ENCODE measurements around the gene FGD6.
"Not testable (repeated sequence)": the region's sequence is repeated elsewhere in the genome, so short reads cannot be mapped to it uniquely, and the experiment has no call there.

Gene FGD6

GRCh38 chr12:95198914-95199313 is 18.4 kb downstream of the FGD6 start:
- no peaks in the 10 kb centered on the region for H3K27me3 ChIP-seq (ENCODE audit: control insufficient read depth in 2 of 2, insufficient read depth in 2 of 2, low read length in 2 of 2)
- no peak overlapping the region for H3K4me3 ChIP-seq (ENCODE audit: low read length in 2 of 2)
- no peak overlapping the region for H3K27ac ChIP-seq (ENCODE audit: low read depth in 2 of 2, low read length in 2 of 2)
- H3K36me3 ChIP-seq (ENCODE audit: control insufficient read depth in 2 of 2, insufficient read depth in 2 of 2, low read length in 2 of 2) = no peaks in the 10 kb centered on the region
- H3K4me1 ChIP-seq (ENCODE audit: control insufficient read depth in 2 of 2, insufficient read depth in 2 of 2, low read length in 2 of 2) = peaks cover 6 to 16% of the 10 kb centered on the region in 2 donors
- H3K9ac ChIP-seq (ENCODE audit: low read depth in 1 of 2, low read length in 2 of 2) = no peak overlapping the region
- H3K9me3 ChIP-seq (ENCODE audit: control insufficient read depth in 2 of 2, low read length in 2 of 2) = no peaks in the 10 kb centered on the region

DNA sequence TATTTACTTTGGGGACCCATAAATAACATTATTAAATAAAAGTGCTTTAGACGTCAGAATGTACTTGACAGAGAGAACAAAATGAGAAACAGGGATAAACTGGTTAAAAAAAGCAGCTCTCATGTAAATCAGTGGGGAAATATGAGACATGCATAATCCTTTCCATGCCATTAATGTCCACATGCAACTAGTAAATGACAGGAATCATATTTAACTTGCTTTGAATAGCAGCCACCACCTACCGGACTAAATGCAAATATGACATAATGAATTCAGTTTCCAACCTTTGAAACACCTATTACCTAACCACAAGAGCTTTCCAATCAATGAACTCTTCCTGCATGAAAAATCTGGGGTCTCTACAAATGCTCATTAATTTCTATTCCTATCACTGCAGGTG is 19.6 kb downstream of the FGD6 start:
- H3K36me3 ChIP-seq (ENCODE audit: control insufficient read depth in 2 of 2, insufficient read depth in 2 of 2, low read length in 2 of 2) = no peaks in the 10 kb centered on the region
- H3K4me3 ChIP-seq (ENCODE audit: low read length in 2 of 2) = no peak overlapping the region
- H3K27ac ChIP-seq (ENCODE audit: low read depth in 2 of 2, low read length in 2 of 2) = no peak overlapping the region
- no peak overlapping the region for H3K9ac ChIP-seq (ENCODE audit: low read depth in 1 of 2, low read length in 2 of 2)
- no peaks in the 10 kb centered on the region for H3K27me3 ChIP-seq (ENCODE audit: control insufficient read depth in 2 of 2, insufficient read depth in 2 of 2, low read length in 2 of 2)
- H3K4me1 ChIP-seq (ENCODE audit: control insufficient read depth in 2 of 2, insufficient read depth in 2 of 2, low read length in 2 of 2) = peaks cover 5 to 14% of the 10 kb centered on the region in 2 donors
- no peaks in the 10 kb centered on the region for H3K9me3 ChIP-seq (ENCODE audit: control insufficient read depth in 2 of 2, low read length in 2 of 2)

DNA sequence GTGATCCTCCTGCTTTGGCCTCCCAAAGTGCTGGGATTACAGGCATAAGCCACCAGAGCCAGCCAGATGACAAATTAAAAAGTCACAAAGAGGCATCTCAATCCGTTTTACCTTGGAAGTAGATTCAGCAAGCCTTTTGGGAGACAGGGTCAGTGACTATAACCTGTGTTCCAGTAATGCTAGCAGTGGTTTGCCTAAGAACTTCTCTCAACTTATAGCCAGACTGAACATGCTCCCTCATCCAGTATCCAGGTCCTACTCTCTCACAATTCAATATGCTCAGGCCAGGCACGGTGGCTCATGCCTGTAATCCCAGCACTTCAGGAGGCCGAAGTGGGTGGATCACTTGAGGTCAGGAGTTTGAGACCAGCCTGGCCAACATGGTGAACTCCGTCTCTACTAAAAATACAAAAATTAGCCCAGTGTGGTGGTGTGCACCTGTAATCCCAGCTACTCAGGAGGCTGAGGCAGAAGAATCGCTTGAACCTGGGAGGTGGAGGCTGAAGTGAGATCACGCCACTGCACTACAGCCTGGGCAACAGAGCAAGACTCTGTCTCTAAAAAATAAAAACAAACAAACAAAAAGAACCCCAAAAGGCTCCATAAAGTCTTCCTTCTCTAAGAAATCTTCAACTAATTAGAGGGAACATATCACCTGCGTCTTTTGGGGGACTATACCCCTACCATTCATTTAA is 20.2 kb downstream of the FGD6 start:
- not testable (repeated sequence) for H3K9me3 ChIP-seq (ENCODE audit: control insufficient read depth in 2 of 2, low read length in 2 of 2); H3K4me3 ChIP-seq (ENCODE audit: low read length in 2 of 2); H3K36me3 ChIP-seq (ENCODE audit: control insufficient read depth in 2 of 2, insufficient read depth in 2 of 2, low read length in 2 of 2); H3K27me3 ChIP-seq (ENCODE audit: control insufficient read depth in 2 of 2, insufficient read depth in 2 of 2, low read length in 2 of 2); H3K9ac ChIP-seq (ENCODE audit: low read depth in 1 of 2, low read length in 2 of 2); H3K27ac ChIP-seq (ENCODE audit: low read depth in 2 of 2, low read length in 2 of 2)
- peaks cover 5 to 20% of the 10 kb centered on the region in 2 donors for H3K4me1 ChIP-seq (ENCODE audit: control insufficient read depth in 2 of 2, insufficient read depth in 2 of 2, low read length in 2 of 2)

DNA sequence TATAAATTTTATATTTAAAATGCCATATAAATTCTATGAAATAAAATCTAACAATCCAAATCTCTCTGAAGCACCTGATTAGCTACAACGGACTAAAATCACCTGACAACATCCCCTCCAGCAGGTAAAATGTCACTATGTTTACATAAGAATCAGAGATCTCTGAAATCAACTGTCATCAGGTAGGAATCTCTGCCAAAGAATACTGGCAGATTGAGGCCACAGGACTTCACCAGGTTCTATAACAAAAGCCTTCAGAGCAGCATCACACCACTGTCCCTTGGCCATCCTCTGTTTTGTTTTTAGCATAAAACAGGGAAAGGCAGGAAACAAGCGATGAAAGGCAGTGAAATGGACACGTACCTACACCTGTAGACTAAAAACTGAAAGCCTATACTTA is 22.1 kb downstream of the FGD6 start:
- H3K9ac ChIP-seq (ENCODE audit: low read depth in 1 of 2, low read length in 2 of 2) = no peak overlapping the region
- no peaks in the 10 kb centered on the region for H3K27me3 ChIP-seq (ENCODE audit: control insufficient read depth in 2 of 2, insufficient read depth in 2 of 2, low read length in 2 of 2)
- H3K4me1 ChIP-seq (ENCODE audit: control insufficient read depth in 2 of 2, insufficient read depth in 2 of 2, low read length in 2 of 2) = peaks cover 0 to 12% of the 10 kb centered on the region in 2 donors
- no peak overlapping the region for H3K4me3 ChIP-seq (ENCODE audit: low read length in 2 of 2)
- no peaks in the 10 kb centered on the region for H3K36me3 ChIP-seq (ENCODE audit: control insufficient read depth in 2 of 2, insufficient read depth in 2 of 2, low read length in 2 of 2)
- H3K9me3 ChIP-seq (ENCODE audit: control insufficient read depth in 2 of 2, low read length in 2 of 2) = no peaks in the 10 kb centered on the region
- no peak overlapping the region for H3K27ac ChIP-seq (ENCODE audit: low read depth in 2 of 2, low read length in 2 of 2)

DNA sequence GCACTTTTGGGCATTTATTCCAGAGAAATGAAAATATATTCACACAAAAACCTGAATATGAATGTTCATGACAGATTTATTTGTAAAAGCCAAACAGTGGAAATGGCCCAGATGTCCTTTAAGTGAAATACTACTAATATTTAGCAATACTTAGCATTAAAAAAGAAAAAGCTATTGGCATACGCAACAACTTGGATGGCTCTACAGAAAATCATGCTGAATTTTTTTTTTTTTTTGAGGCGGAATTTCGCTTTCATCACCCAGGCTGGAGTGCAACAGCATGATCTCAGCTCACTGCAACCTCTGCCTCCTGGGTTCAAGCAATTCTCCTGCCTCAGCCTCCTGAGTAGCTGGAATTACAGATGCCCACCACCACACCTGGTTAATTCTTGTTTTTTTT is 24.1 kb downstream of the FGD6 start:
- no peak overlapping the region for H3K27ac ChIP-seq (ENCODE audit: low read depth in 2 of 2, low read length in 2 of 2)
- no peaks in the 10 kb centered on the region for H3K36me3 ChIP-seq (ENCODE audit: control insufficient read depth in 2 of 2, insufficient read depth in 2 of 2, low read length in 2 of 2)
- H3K9me3 ChIP-seq (ENCODE audit: control insufficient read depth in 2 of 2, low read length in 2 of 2) = no peaks in the 10 kb centered on the region
- no peaks in the 10 kb centered on the region for H3K27me3 ChIP-seq (ENCODE audit: control insufficient read depth in 2 of 2, insufficient read depth in 2 of 2, low read length in 2 of 2)
- H3K9ac ChIP-seq (ENCODE audit: low read depth in 1 of 2, low read length in 2 of 2) = no peak overlapping the region
- peaks cover 0 to 11% of the 10 kb centered on the region in 2 donors for H3K4me1 ChIP-seq (ENCODE audit: control insufficient read depth in 2 of 2, insufficient read depth in 2 of 2, low read length in 2 of 2)
- no peak overlapping the region for H3K4me3 ChIP-seq (ENCODE audit: low read length in 2 of 2)

DNA sequence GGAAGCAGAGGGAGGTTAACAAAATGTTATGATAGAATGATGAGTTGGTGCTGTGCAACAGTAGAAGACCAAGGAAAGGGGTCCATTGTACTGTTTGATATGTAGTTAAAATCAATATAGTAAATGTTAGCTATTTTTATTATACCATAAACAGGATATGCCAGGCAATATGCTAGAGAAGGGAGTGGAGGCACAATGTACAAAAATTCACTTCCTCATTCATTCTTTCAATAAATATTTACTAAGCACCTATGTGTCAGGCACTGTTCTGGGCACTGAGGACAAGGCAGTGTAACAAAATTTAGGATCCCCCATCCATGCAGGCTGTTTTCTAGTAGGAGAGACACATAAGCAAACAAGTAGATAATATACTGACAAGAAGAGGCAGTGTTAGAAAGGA is 25.0 kb downstream of the FGD6 start:
- no peak overlapping the region for H3K27ac ChIP-seq (ENCODE audit: low read depth in 2 of 2, low read length in 2 of 2)
- no peak overlapping the region for H3K4me3 ChIP-seq (ENCODE audit: low read length in 2 of 2)
- H3K36me3 ChIP-seq (ENCODE audit: control insufficient read depth in 2 of 2, insufficient read depth in 2 of 2, low read length in 2 of 2) = no peaks in the 10 kb centered on the region
- no peaks in the 10 kb centered on the region for H3K9me3 ChIP-seq (ENCODE audit: control insufficient read depth in 2 of 2, low read length in 2 of 2)
- no peak overlapping the region for H3K9ac ChIP-seq (ENCODE audit: low read depth in 1 of 2, low read length in 2 of 2)
- peaks cover 0 to 11% of the 10 kb centered on the region in 2 donors for H3K4me1 ChIP-seq (ENCODE audit: control insufficient read depth in 2 of 2, insufficient read depth in 2 of 2, low read length in 2 of 2)
- no peaks in the 10 kb centered on the region for H3K27me3 ChIP-seq (ENCODE audit: control insufficient read depth in 2 of 2, insufficient read depth in 2 of 2, low read length in 2 of 2)

DNA sequence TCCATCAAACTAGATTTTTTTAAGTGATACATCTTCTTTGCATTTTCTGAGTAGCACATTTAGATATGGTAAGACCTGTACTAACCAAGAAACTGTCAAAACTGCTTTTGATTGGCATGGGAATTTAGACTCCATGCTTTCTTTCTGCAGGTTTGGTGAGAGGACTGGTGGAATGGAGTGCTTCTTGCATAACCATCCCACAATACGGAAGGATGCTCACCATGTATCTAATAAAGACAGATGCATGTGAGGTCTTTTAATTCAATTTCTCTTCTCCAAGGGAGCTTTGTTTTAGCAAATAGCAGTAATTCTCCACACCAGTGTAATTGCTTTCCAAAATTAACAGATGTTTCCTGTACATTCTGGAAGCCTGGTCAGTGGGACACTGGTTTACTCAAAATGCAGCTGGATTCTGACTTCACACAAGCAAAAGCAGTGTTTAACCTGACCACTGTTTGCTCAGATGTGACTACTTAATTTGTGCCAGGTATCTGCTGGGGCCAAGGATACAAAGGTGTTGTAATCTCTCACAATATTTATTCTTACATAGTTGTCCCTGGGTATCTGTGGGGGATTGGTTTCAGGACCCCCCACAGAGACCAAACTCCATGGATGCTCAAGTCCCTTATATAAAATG is 26.1 kb downstream of the FGD6 start:
- no peak overlapping the region for H3K4me3 ChIP-seq (ENCODE audit: low read length in 2 of 2)
- no peaks in the 10 kb centered on the region for H3K27me3 ChIP-seq (ENCODE audit: control insufficient read depth in 2 of 2, insufficient read depth in 2 of 2, low read length in 2 of 2)
- no peaks in the 10 kb centered on the region for H3K9me3 ChIP-seq (ENCODE audit: control insufficient read depth in 2 of 2, low read length in 2 of 2)
- no peak overlapping the region for H3K27ac ChIP-seq (ENCODE audit: low read depth in 2 of 2, low read length in 2 of 2)
- H3K9ac ChIP-seq (ENCODE audit: low read depth in 1 of 2, low read length in 2 of 2) = no peak overlapping the region
- peaks cover 0 to 11% of the 10 kb centered on the region in 2 donors for H3K4me1 ChIP-seq (ENCODE audit: control insufficient read depth in 2 of 2, insufficient read depth in 2 of 2, low read length in 2 of 2)
- H3K36me3 ChIP-seq (ENCODE audit: control insufficient read depth in 2 of 2, insufficient read depth in 2 of 2, low read length in 2 of 2) = no peaks in the 10 kb centered on the region

- Histone ChIP-seq H3K9me3 (ENCODE audit: control insufficient read depth in 2 of 2, low read length in 2 of 2) (no peaks in the 10 kb centered on the region), H3K4me3 (ENCODE audit: low read length in 2 of 2) (no peak overlapping the region), H3K36me3 (ENCODE audit: control insufficient read depth in 2 of 2, insufficient read depth in 2 of 2, low read length in 2 of 2) (no peaks in the 10 kb centered on the region), H3K9ac (ENCODE audit: low read depth in 1 of 2, low read length in 2 of 2) (no peak overlapping the region), H3K27me3 (ENCODE audit: control insufficient read depth in 2 of 2, insufficient read depth in 2 of 2, low read length in 2 of 2) (no peaks in the 10 kb centered on the region), H3K27ac (ENCODE audit: low read depth in 2 of 2, low read length in 2 of 2) (no peak overlapping the region), H3K4me1 (ENCODE audit: control insufficient read depth in 2 of 2, insufficient read depth in 2 of 2, low read length in 2 of 2) (peaks cover 0 to 11% of the 10 kb centered on the region in 2 donors)
Measured at GRCh38 chr12:95187865-95188415, 29.3 kb downstream of the FGD6 start.

GRCh38 chr12:95185854-95186253 is 31.4 kb downstream of the FGD6 start:
- Histone ChIP-seq H3K27ac (ENCODE audit: low read depth in 2 of 2, low read length in 2 of 2) (no peak overlapping the region), H3K4me1 (ENCODE audit: control insufficient read depth in 2 of 2, insufficient read depth in 2 of 2, low read length in 2 of 2) (no peaks in the 10 kb centered on the region), H3K4me3 (ENCODE audit: low read length in 2 of 2) (no peak overlapping the region), H3K9ac (ENCODE audit: low read depth in 1 of 2, low read length in 2 of 2) (no peak overlapping the region), H3K36me3 (ENCODE audit: control insufficient read depth in 2 of 2, insufficient read depth in 2 of 2, low read length in 2 of 2) (no peaks in the 10 kb centered on the region), H3K9me3 (ENCODE audit: control insufficient read depth in 2 of 2, low read length in 2 of 2) (no peaks in the 10 kb centered on the region), H3K27me3 (ENCODE audit: control insufficient read depth in 2 of 2, insufficient read depth in 2 of 2, low read length in 2 of 2) (no peaks in the 10 kb centered on the region)

- Histone ChIP-seq H3K36me3 (ENCODE audit: control insufficient read depth in 2 of 2, insufficient read depth in 2 of 2, low read length in 2 of 2) (no peaks in the 10 kb centered on the region), H3K9me3 (ENCODE audit: control insufficient read depth in 2 of 2, low read length in 2 of 2) (no peaks in the 10 kb centered on the region), H3K27ac (ENCODE audit: low read depth in 2 of 2, low read length in 2 of 2) (no peak overlapping the region), H3K9ac (ENCODE audit: low read depth in 1 of 2, low read length in 2 of 2) (no peak overlapping the region), H3K4me1 (ENCODE audit: control insufficient read depth in 2 of 2, insufficient read depth in 2 of 2, low read length in 2 of 2) (no peaks in the 10 kb centered on the region), H3K27me3 (ENCODE audit: control insufficient read depth in 2 of 2, insufficient read depth in 2 of 2, low read length in 2 of 2) (no peaks in the 10 kb centered on the region), H3K4me3 (ENCODE audit: low read length in 2 of 2) (no peak overlapping the region)
Measured at GRCh38 chr12:95185072-95185471, 32.2 kb downstream of the FGD6 start.
